ENCODE data around the gene MRPL58. TPM values are rescaled to one million over a fixed set of nuclear protein-coding genes. Genes with fewer than 3 reads are reported as not detected.

The MRPL58 gene
- total and polyA plus RNA-seq, 12 donors, result 43.7 to 72.3 (median 52.1) TPM

GRCh38 chr17:74994440-74994839 lies 18.0 kb upstream of the MRPL58 start:
- Histone ChIP-seq H3K27me3 (no peaks in the 10 kb centered on the region), H3K27ac (peak overlapping the region in 2 of 10 donors; percentile 1 to 4), H3K4me1 (peaks cover 2 to 62% (median 25%) of the 10 kb centered on the region in 9 donors), H3K4me3 (no peak overlapping the region), H3K9me3 (no peaks in the 10 kb centered on the region), H3K36me3 (peaks cover 0 to 37% (median 0%) of the 10 kb centered on the region in 9 donors)
- DNase-seq (no peak), ATAC-seq (no peak)
- intact Hi-C loops (cut with DNase I), result no loop called here
- no peak for TF ChIP-seq CTCF (IDR thresholded peaks at IDR 0.05)
- WGBS, 2 donors, result 86 to 87% methylated on average over 7 of the region's 7 CpGs

- WGBS, 2 donors, result 86 to 90% methylated on average over 5 of the region's 5 CpGs
- ATAC-seq, result no peak
Observed at GRCh38 chr17:74995847-74996246, 16.6 kb upstream of the MRPL58 start.

DNA sequence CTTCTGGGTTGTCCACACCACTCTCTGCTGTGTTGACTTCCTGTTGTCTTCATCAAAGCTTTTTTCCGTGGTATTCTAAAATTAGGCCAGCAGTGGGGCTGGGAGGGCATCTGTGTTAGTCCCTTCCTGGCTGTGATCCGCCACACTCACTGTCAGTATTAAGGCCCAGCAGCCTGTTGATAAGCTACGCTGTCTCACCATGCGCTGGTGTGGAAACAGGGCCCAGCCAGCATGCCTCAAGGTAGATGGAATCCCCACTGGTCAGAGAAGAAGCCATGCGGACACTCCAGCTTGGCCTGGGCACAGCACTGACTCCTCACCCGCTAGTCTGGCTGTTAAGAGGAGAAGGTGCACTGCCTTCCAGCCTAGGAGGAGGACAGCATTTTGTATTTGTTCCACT lies 13.7 kb upstream of the MRPL58 start:
- Histone ChIP-seq H3K9me3 (no peaks in the 10 kb centered on the region), H3K4me1 (peaks cover 0 to 30% (median 11%) of the 10 kb centered on the region in 9 donors), H3K27ac (peak overlapping the region; percentile 18 to 74 (median 60)), H3K36me3 (peaks cover 0 to 70% (median 31%) of the 10 kb centered on the region in 9 donors), H3K27me3 (no peaks in the 10 kb centered on the region), H3K4me3 (no peak overlapping the region)
- ATAC-seq, result peak; percentile 72 to 91 (median 84)
- no peak for TF ChIP-seq CTCF (IDR thresholded peaks at IDR 0.05)
- WGBS, 2 donors, result 42 to 56% methylated on average over 6 of the region's 6 CpGs
- peak; percentile 41 to 53 for DNase-seq
- intact Hi-C loops (cut with DNase I), result no loop called here

More at GRCh38 chr17:74995847-74996246, 16.6 kb upstream of the MRPL58 start:
- H3K4me1 ChIP-seq, result peaks cover 0 to 57% (median 15%) of the 10 kb centered on the region in 9 donors
- H3K27ac ChIP-seq, result no peak overlapping the region
- H3K36me3 ChIP-seq, result peaks cover 0 to 51% (median 9%) of the 10 kb centered on the region in 9 donors
- H3K9me3 ChIP-seq, result no peaks in the 10 kb centered on the region
- no peak for TF ChIP-seq CTCF (IDR thresholded peaks at IDR 0.05)
- no peak overlapping the region for H3K4me3 ChIP-seq
- no peak for DNase-seq
- no peaks in the 10 kb centered on the region for H3K27me3 ChIP-seq
- intact Hi-C loops (cut with DNase I), result no loop called here

DNA sequence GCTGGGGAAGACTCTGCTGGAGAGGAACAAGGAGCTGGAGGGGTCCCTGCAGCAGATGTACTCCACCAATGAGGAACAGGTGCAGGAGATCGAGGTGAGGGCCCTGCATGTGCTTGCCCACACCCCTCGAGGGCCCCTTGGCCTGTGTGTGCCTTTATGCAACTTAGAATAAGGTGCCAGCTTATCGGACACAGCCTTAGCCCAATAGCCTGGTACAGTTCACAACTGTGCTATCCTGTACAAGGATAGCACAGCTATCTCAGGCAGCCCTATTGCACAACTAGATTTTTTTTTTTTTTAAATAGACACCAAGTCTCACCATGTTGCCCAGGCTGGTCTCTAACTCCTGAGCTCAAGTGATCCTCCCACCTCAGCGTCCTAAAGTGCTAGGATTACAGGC lies 12.9 kb upstream of the MRPL58 start:
- peak in 7 of 8 donors; percentile 49 to 86 (median 75) for ATAC-seq
- peak in 1 of 2 donors; percentile 18 for DNase-seq
- peak overlapping the region in 8 of 10 donors; percentile 36 to 74 (median 52) for H3K27ac ChIP-seq
- no peaks in the 10 kb centered on the region for H3K27me3 ChIP-seq
- TF ChIP-seq CTCF (IDR thresholded peaks at IDR 0.05), result no peak
- peaks cover 0 to 70% (median 39%) of the 10 kb centered on the region in 9 donors for H3K36me3 ChIP-seq
- no peaks in the 10 kb centered on the region for H3K9me3 ChIP-seq
- intact Hi-C loops (cut with DNase I), result no loop called here
- WGBS, 2 donors, result 71 to 93% methylated on average over 4 of the region's 4 CpGs
- H3K4me1 ChIP-seq, result peaks cover 0 to 24% (median 11%) of the 10 kb centered on the region in 9 donors
- no peak overlapping the region for H3K4me3 ChIP-seq
